ENCODE measurements around the gene ADAM12.
"Not testable (repeated sequence)": the region's sequence is repeated elsewhere in the genome, so short reads cannot be mapped to it uniquely, and the experiment has no call there.

The ADAM12 gene

GRCh38 chr10:126263006-126263676 lies 125.1 kb downstream of the ADAM12 start:
- Mint-ChIP-seq H3K4me1 (ENCODE audit: low read depth) (no peaks in the 10 kb centered on the region), H3K27me3 (ENCODE audit: low read depth) (no peaks in the 10 kb centered on the region), H3K9me3 (peaks cover 10% of the 10 kb centered on the region), H3K4me3 (no peak overlapping the region), H3K27ac (no peak overlapping the region), H3K36me3 (ENCODE audit: low read depth) (no peaks in the 10 kb centered on the region)
- DNase-seq (ENCODE audit: low spot score), result no peak

- H3K4me3 Mint-ChIP-seq, result no peak overlapping the region
- H3K36me3 Mint-ChIP-seq (ENCODE audit: low read depth), result no peaks in the 10 kb centered on the region
- no peak overlapping the region for H3K27ac Mint-ChIP-seq
- no peaks in the 10 kb centered on the region for H3K4me1 Mint-ChIP-seq (ENCODE audit: low read depth)
- H3K27me3 Mint-ChIP-seq (ENCODE audit: low read depth), result no peaks in the 10 kb centered on the region
- DNase-seq (ENCODE audit: low spot score), result no peak
- peaks cover 10% of the 10 kb centered on the region for H3K9me3 Mint-ChIP-seq
These were observed 125.9 kb downstream of the ADAM12 start for GRCh38 chr10:126262233-126262838.

GRCh38 chr10:126259760-126260479 lies 128.4 kb downstream of the ADAM12 start:
- DNase-seq (ENCODE audit: low spot score), result no peak
- Mint-ChIP-seq H3K4me3 (no peak overlapping the region), H3K36me3 (ENCODE audit: low read depth) (no peaks in the 10 kb centered on the region), H3K27me3 (ENCODE audit: low read depth) (no peaks in the 10 kb centered on the region), H3K27ac (no peak overlapping the region), H3K4me1 (ENCODE audit: low read depth) (no peaks in the 10 kb centered on the region), H3K9me3 (peaks cover under 1% of the 10 kb centered on the region)

- Mint-ChIP-seq H3K9me3 (peaks cover 15% of the 10 kb centered on the region), H3K36me3 (ENCODE audit: low read depth) (no peaks in the 10 kb centered on the region), H3K4me1 (ENCODE audit: low read depth) (no peaks in the 10 kb centered on the region), H3K27me3 (ENCODE audit: low read depth) (no peaks in the 10 kb centered on the region), H3K27ac (no peak overlapping the region), H3K4me3 (no peak overlapping the region)
- DNase-seq (ENCODE audit: low spot score), result no peak
These were observed 131.4 kb downstream of the ADAM12 start for GRCh38 chr10:126256864-126257263.

- Mint-ChIP-seq H3K27me3 (ENCODE audit: low read depth) (no peaks in the 10 kb centered on the region), H3K36me3 (ENCODE audit: low read depth) (no peaks in the 10 kb centered on the region), H3K27ac (no peak overlapping the region), H3K4me1 (ENCODE audit: low read depth) (no peaks in the 10 kb centered on the region), H3K9me3 (peaks cover 24% of the 10 kb centered on the region), H3K4me3 (no peak overlapping the region)
- DNase-seq (ENCODE audit: low spot score), result no peak
These were observed 133.0 kb downstream of the ADAM12 start for GRCh38 chr10:126255313-126255712.

GRCh38 chr10:126253611-126253998 lies 134.7 kb downstream of the ADAM12 start:
- H3K27ac Mint-ChIP-seq, result no peak overlapping the region
- DNase-seq (ENCODE audit: low spot score), result no peak
- no peaks in the 10 kb centered on the region for H3K36me3 Mint-ChIP-seq (ENCODE audit: low read depth)
- no peaks in the 10 kb centered on the region for H3K4me1 Mint-ChIP-seq (ENCODE audit: low read depth)
- H3K9me3 Mint-ChIP-seq, result peaks cover 24% of the 10 kb centered on the region
- no peaks in the 10 kb centered on the region for H3K27me3 Mint-ChIP-seq (ENCODE audit: low read depth)
- no peak overlapping the region for H3K4me3 Mint-ChIP-seq

GRCh38 chr10:126252884-126253610 lies 135.2 kb downstream of the ADAM12 start:
- Mint-ChIP-seq H3K36me3 (ENCODE audit: low read depth) (no peaks in the 10 kb centered on the region), H3K27me3 (ENCODE audit: low read depth) (no peaks in the 10 kb centered on the region), H3K4me1 (ENCODE audit: low read depth) (no peaks in the 10 kb centered on the region), H3K4me3 (no peak overlapping the region), H3K9me3 (peaks cover 24% of the 10 kb centered on the region), H3K27ac (no peak overlapping the region)
- DNase-seq (ENCODE audit: low spot score), result no peak

GRCh38 chr10:126251778-126252407 lies 136.4 kb downstream of the ADAM12 start:
- Mint-ChIP-seq H3K27me3 (ENCODE audit: low read depth) (no peaks in the 10 kb centered on the region), H3K4me1 (ENCODE audit: low read depth) (no peaks in the 10 kb centered on the region), H3K36me3 (ENCODE audit: low read depth) (no peaks in the 10 kb centered on the region), H3K9me3 (peaks cover 24% of the 10 kb centered on the region), H3K27ac (no peak overlapping the region), H3K4me3 (no peak overlapping the region)
- no peak for DNase-seq (ENCODE audit: low spot score)

GRCh38 chr10:126250527-126251310 lies 137.6 kb downstream of the ADAM12 start:
- DNase-seq (ENCODE audit: low spot score), result no peak
- no peaks in the 10 kb centered on the region for H3K4me1 Mint-ChIP-seq (ENCODE audit: low read depth)
- no peaks in the 10 kb centered on the region for H3K27me3 Mint-ChIP-seq (ENCODE audit: low read depth)
- no peak overlapping the region for H3K4me3 Mint-ChIP-seq
- no peaks in the 10 kb centered on the region for H3K36me3 Mint-ChIP-seq (ENCODE audit: low read depth)
- peaks cover 24% of the 10 kb centered on the region for H3K9me3 Mint-ChIP-seq
- H3K27ac Mint-ChIP-seq, result no peak overlapping the region

- no peak for DNase-seq (ENCODE audit: low spot score)
- no peak overlapping the region for H3K4me3 Mint-ChIP-seq
- no peaks in the 10 kb centered on the region for H3K27me3 Mint-ChIP-seq (ENCODE audit: low read depth)
- no peaks in the 10 kb centered on the region for H3K4me1 Mint-ChIP-seq (ENCODE audit: low read depth)
- no peak overlapping the region for H3K27ac Mint-ChIP-seq
- peaks cover 24% of the 10 kb centered on the region for H3K9me3 Mint-ChIP-seq
- no peaks in the 10 kb centered on the region for H3K36me3 Mint-ChIP-seq (ENCODE audit: low read depth)
These were observed 138.2 kb downstream of the ADAM12 start for GRCh38 chr10:126250045-126250444.

GRCh38 chr10:126247446-126247975 lies 140.8 kb downstream of the ADAM12 start:
- Mint-ChIP-seq H3K27me3 (ENCODE audit: low read depth) (no peaks in the 10 kb centered on the region), H3K4me1 (ENCODE audit: low read depth) (no peaks in the 10 kb centered on the region), H3K9me3 (peaks cover 14% of the 10 kb centered on the region), H3K36me3 (ENCODE audit: low read depth) (no peaks in the 10 kb centered on the region), H3K4me3 (no peak overlapping the region), H3K27ac (no peak overlapping the region)
- no peak for DNase-seq (ENCODE audit: low spot score)

GRCh38 chr10:126246396-126246795 lies 141.9 kb downstream of the ADAM12 start:
- not testable (repeated sequence) for H3K9me3 Mint-ChIP-seq; H3K27ac Mint-ChIP-seq; H3K4me3 Mint-ChIP-seq; H3K4me1 Mint-ChIP-seq (ENCODE audit: low read depth); H3K36me3 Mint-ChIP-seq (ENCODE audit: low read depth); DNase-seq (ENCODE audit: low spot score); H3K27me3 Mint-ChIP-seq (ENCODE audit: low read depth)

GRCh38 chr10:126245501-126245900 lies 142.8 kb downstream of the ADAM12 start:
- Mint-ChIP-seq H3K27ac (no peak overlapping the region), H3K9me3 (no peaks in the 10 kb centered on the region), H3K36me3 (ENCODE audit: low read depth) (no peaks in the 10 kb centered on the region), H3K4me1 (ENCODE audit: low read depth) (no peaks in the 10 kb centered on the region), H3K27me3 (ENCODE audit: low read depth) (no peaks in the 10 kb centered on the region), H3K4me3 (no peak overlapping the region)
- no peak for DNase-seq (ENCODE audit: low spot score)
